GM12872 (cell line): ENCODE measurements around the gene TSC22D3.

Experiments used
- CTCF ChIP-seq: IDR thresholded peaks from 3 replicates; pipeline ENCODE4 v1.5.1; 2011; ENCODE audit warnings: low read depth, mild to moderate bottlenecking, low read length, moderate library complexity; ENCODE audit not compliant: insufficient read depth

Gene TSC22D3

DNA sequence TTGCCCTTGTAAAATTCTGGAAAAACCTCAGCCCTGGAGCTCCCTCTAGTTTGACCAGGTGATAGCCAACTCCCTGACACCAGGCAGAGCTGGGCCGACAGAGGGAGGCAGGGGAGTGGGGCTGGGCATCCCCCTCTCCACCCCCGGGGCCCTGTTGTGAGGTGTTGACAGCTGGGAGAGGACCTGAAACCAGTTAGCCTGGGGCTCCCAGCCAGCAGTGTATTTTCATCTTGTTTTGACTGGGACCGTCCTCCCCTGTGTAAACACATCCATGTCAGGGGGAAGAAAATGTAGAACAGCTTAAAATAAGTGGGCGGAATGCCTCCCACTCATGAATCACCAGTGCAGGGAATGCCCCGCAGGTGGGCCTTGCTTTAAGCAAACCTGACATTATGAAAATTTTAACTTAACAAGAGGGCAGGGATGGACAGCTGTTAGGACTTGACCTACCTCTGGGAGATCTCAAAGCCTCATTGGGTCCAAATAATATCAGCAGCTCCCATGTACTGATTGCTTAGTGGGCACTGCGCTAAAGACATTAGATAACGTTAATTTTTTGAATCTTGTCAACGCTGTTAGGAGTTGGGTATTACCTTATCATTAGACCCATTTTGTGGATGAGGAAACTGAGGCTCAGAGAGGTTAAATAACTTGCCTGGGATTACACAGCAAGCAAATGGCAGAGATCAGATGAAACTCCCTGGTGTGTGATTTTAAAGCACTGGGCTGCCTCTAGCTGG is 45.9 kb downstream of the TSC22D3 start:
- TF ChIP-seq CTCF: no peak

GRCh38 chrX:107728371-107729099 is 47.1 kb downstream of the TSC22D3 start:
- no peak for TF ChIP-seq CTCF

GRCh38 chrX:107726816-107727534 is 48.6 kb downstream of the TSC22D3 start:
- no peak for TF ChIP-seq CTCF

DNA sequence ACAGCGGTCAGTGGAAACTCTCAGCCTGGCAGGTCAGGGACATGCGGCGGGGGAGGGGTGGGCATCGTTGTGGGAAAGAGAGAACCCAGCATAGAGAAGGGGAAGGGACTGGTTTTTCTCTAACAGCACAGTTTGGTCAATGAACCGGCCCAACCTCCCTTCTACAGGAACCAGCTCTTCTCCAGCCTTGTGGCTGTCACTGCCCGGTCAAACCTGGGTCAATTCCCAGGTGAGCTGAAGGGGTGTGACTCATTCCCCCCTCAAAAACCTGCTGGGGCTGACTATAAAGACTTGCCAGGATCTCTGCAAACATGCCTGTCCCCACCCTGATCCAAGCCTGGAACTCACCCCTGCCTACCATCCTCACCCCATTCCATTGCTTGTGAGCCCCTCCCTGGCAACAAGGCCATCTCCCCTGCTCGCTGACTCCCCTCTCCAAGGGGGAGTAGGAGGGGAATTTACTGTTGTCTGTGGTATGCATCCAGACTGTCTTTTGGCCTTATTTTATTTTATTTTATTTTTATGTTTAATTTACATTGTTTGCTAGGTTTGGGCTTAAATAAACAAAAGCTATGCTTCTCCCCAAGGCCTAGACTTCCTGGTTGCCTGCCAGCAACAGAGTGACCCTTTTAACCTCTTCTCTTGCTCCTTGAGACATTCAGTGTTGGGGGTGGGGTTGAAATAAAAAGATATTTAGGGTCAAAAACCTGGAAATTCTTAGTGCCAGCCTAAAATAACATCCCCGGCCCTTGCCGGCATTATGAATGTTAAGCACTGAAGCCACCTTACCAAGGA is 49.6 kb downstream of the TSC22D3 start:
- no peak for TF ChIP-seq CTCF

DNA sequence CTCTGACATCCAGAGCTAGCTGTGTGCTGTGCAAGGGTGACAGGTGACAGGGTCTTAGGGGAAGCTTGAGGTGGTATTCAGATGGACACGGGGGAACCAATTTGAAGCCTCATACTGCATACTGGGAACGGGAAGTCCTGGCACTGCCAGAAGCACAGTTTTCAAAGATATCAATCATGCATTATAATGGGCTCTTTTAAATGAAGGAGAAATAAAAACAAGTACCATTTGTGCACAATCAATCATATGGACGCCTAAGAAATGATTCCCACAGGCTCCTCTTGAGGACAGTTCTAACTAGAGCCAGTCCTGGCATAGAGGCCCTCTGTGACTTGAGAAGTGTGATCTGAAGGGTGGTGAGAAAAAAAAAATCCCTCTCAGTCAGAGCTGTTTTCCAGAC is 50.9 kb downstream of the TSC22D3 start:
- no peak for TF ChIP-seq CTCF

DNA sequence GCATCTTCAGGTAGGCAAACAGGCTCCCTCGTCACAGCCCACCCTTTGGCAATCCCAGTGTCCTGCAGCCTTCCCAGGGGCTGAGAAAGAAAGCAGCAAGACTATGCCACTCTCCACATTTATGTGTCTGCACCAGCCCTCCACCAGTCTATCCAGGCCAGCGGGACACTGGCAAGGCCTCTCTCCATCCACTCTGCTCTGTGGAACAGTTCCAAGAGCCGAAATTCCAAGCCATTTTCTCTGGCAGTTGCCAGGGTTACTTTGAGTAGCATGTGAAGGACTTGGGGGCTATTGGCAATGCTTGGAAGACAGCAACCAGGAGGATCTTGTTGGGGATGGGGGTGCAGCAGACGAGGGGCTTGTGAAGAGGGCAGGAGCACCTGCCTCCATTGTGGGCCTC is 52.1 kb downstream of the TSC22D3 start:
- TF ChIP-seq CTCF: no peak
